ENCODE data around the gene ARL16. TPM values are rescaled to one million over a fixed set of nuclear protein-coding genes. Genes with fewer than 3 reads are reported as not detected.
"Not testable (repeated sequence)": the region's sequence is repeated elsewhere in the genome, so short reads cannot be mapped to it uniquely, and the experiment has no call there.

The ARL16 gene
- total RNA-seq, 4 donors from 2014 or later, result 18.8 to 28.8 (median 26.9) TPM

GRCh38 chr17:81683208-81683583, 401 bp downstream of the ARL16 start:
- ATAC-seq (ENCODE audit: low FRiP score) (peak; percentile 15), DNase-seq (ENCODE audit: low spot score) (no peak)
- TF ChIP-seq, protein P1, sequence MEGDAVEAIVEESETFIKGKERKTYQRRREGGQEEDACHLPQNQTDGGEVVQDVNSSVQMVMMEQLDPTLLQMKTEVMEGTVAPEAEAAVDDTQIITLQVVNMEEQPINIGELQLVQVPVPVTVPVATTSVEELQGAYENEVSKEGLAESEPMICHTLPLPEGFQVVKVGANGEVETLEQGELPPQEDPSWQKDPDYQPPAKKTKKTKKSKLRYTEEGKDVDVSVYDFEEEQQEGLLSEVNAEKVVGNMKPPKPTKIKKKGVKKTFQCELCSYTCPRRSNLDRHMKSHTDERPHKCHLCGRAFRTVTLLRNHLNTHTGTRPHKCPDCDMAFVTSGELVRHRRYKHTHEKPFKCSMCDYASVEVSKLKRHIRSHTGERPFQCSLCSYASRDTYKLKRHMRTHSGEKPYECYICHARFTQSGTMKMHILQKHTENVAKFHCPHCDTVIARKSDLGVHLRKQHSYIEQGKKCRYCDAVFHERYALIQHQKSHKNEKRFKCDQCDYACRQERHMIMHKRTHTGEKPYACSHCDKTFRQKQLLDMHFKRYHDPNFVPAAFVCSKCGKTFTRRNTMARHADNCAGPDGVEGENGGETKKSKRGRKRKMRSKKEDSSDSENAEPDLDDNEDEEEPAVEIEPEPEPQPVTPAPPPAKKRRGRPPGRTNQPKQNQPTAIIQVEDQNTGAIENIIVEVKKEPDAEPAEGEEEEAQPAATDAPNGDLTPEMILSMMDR (IDR thresholded peaks at IDR 0.05), result no peak

DNA sequence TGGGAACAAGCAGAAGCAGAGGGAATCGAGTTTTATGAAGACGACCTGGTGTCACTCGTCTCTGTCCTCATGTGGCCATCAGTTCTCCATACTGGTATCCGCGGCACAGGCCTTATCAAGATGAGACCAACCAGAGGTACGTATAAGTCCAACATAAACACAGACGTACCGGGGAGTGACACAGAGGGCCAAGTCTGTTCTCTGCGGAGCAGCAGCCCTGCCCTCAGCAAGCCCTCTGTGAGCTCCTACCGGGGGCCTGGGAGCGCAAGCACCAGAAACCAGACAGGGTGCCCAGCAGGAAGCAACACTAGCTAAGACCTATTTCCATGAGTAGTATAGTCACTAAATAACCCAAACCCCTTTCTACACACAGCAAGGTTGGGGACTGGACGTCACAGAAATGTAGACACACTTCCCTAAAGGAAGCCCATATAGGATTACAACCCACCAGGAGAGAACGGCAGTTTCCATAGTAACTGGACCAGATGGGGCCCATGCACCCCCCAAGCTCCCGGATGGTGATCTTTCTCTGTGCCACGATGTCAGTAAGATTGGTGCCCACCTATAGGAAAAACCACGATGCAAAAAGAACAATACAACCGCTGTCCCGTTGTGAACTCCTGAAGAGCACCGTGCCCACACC, 911 bp downstream of the ARL16 start:
- DNase-seq (ENCODE audit: low spot score) (no peak), ATAC-seq (ENCODE audit: low FRiP score) (no peak)
- TF ChIP-seq, protein P1 (IDR thresholded peaks at IDR 0.05), result no peak

- ATAC-seq (ENCODE audit: low FRiP score) (no peak), DNase-seq (ENCODE audit: low spot score) (no peak)
- TF ChIP-seq, protein P1 (IDR thresholded peaks at IDR 0.05), result no peak
Observed at GRCh38 chr17:81681672-81682071, 1.9 kb downstream of the ARL16 start.

- TF ChIP-seq, protein P1 (IDR thresholded peaks at IDR 0.05), result no peak
- ATAC-seq (ENCODE audit: low FRiP score) (no peak), DNase-seq (ENCODE audit: low spot score) (no peak)
Observed at GRCh38 chr17:81680150-81680549, 3.4 kb downstream of the ARL16 start.

DNA sequence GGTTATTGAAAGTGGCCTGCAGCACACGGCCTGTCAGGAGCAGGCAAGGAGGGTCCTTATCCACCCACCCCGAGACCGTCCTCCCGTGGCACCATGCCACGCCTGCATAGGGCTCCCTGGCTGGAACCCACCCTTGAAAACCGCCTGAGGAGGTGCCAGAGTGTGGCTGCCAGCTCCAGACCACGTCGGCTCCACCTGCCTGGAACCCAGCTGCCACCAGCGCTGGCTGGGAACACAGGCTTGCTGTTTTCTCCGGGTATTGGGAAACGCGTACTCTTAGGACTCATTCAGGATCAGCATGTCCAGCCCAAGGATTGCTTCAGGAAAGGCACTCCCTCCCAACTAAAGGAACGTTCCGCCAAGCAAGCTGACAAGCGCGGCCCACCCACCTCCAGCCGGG, 6.7 kb downstream of the ARL16 start:
- DNase-seq (ENCODE audit: low spot score), result no peak
- TF ChIP-seq, protein P1 (IDR thresholded peaks at IDR 0.05), result no peak
- no peak for ATAC-seq (ENCODE audit: low FRiP score)

DNA sequence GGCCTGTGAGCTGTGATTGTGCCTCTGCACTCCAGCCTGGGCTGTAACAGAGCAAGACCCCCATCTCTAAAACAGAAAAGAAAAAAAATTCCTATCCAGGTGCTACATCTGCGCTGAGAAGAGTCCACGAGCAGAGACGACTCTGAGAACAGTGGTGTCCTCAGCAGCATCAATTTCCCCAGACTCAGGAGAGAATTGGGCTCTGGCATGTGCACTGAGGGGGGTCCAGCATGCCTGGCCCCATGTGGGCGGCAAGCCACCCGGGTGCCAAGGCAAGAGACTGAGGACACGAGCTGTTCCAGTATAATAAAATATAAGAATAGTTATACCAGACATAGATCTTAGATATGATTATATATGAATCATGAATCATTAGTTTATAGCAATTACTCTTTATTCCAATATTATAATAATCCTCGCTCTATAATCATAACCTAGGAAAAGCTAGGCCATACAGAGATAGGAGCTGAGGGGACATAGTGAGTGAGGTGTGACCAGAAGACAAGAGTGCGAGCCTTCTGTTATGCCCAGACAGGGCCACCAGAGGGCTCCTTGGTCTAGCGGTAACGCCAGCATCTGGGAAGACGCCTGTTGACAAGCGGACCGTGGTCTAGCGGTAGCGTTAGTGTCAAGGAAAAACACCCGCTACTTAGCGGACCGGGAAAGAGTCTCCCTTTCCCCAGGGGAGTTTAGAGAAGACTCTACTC, 7.9 kb downstream of the ARL16 start:
- not testable (repeated sequence) for ATAC-seq (ENCODE audit: low FRiP score); DNase-seq (ENCODE audit: low spot score)

- DNase-seq (ENCODE audit: low spot score) (no peak), ATAC-seq (ENCODE audit: low FRiP score) (no peak)
- TF ChIP-seq, protein P1 (IDR thresholded peaks at IDR 0.05), result no peak
Observed at GRCh38 chr17:81673561-81674258, 9.9 kb downstream of the ARL16 start.

All from omental fat pad (tissue), 4 donors.